GM18526 (cell line): ENCODE data around the gene DNER.

Experiments used
- POLR2A ChIP-seq: IDR thresholded peaks from 3 replicates; pipeline ENCODE4 v1.6.1; 2011; ENCODE audit not compliant: insufficient read length; ENCODE audit errors: extremely low read depth

DNER gene

GRCh38 chr2:229474125-229474524 lies 240.2 kb downstream of the DNER start:
- TF ChIP-seq POLR2A, result no peak

- TF ChIP-seq POLR2A, result no peak
Measured at GRCh38 chr2:229470781-229471180, 243.6 kb downstream of the DNER start.

- TF ChIP-seq POLR2A, result no peak
Measured at GRCh38 chr2:229467783-229468182, 246.6 kb downstream of the DNER start.

GRCh38 chr2:229463841-229464346 lies 250.5 kb downstream of the DNER start:
- no peak for TF ChIP-seq POLR2A

GRCh38 chr2:229462112-229462511 lies 252.2 kb downstream of the DNER start:
- no peak for TF ChIP-seq POLR2A

- TF ChIP-seq POLR2A, result no peak
Measured at GRCh38 chr2:229456091-229456490, 258.3 kb downstream of the DNER start.

GRCh38 chr2:229454934-229455631 lies 259.3 kb downstream of the DNER start:
- TF ChIP-seq POLR2A, result no peak

GRCh38 chr2:229453230-229453629 lies 261.1 kb downstream of the DNER start:
- no peak for TF ChIP-seq POLR2A

- TF ChIP-seq POLR2A, result no peak
Measured at GRCh38 chr2:229451852-229452251, 262.5 kb downstream of the DNER start.

GRCh38 chr2:229447227-229447626 lies 267.1 kb downstream of the DNER start:
- TF ChIP-seq POLR2A, result no peak

GRCh38 chr2:229446350-229446749 lies 268.0 kb downstream of the DNER start:
- no peak for TF ChIP-seq POLR2A

- TF ChIP-seq POLR2A, result no peak
Measured at GRCh38 chr2:229445501-229446211, 268.7 kb downstream of the DNER start.

- TF ChIP-seq POLR2A, result no peak
Measured at GRCh38 chr2:229445019-229445418, 269.3 kb downstream of the DNER start.

- no peak for TF ChIP-seq POLR2A
Measured at GRCh38 chr2:229443546-229444268, 270.6 kb downstream of the DNER start.

- TF ChIP-seq POLR2A, result no peak
Measured at GRCh38 chr2:229443141-229443540, 271.2 kb downstream of the DNER start.
